H9 (cell line): ENCODE measurements around the gene GNMT. TPM values are rescaled to one million over a fixed set of nuclear protein-coding genes. Genes with fewer than 3 reads are reported as not detected.

ENCODE experiments used
- DNase-seq: peaks from one replicate; pipeline ENCODE4 v3.0.0-alpha.2; 2017
- H2AFZ ChIP-seq: one replicate; pipeline ENCODE4 v1.6.1; 2013; ENCODE audit warnings: mild to moderate bottlenecking, low read length, control low read depth, moderate library complexity
- H2AK5ac ChIP-seq: 2 replicates; pipeline ENCODE4 v1.6.1; 2013; ENCODE audit warnings: low read length, control low read depth, mixed read lengths; ENCODE audit not compliant: insufficient read length
- H2BK120ac ChIP-seq: one replicate; pipeline ENCODE4 v1.6.1; 2013; ENCODE audit warnings: low read depth, mild to moderate bottlenecking, low read length, control low read depth, inconsistent platforms; ENCODE audit not compliant: poor library complexity, severe bottlenecking
- H2BK12ac ChIP-seq: 2 replicates; pipeline ENCODE4 v1.6.1; 2013; ENCODE audit warnings: low read length, control low read depth, mixed read lengths, low read depth; ENCODE audit not compliant: insufficient read length
- H2BK15ac ChIP-seq: 2 replicates; pipeline ENCODE4 v1.6.1; 2013; ENCODE audit warnings: low read depth, low read length, control low read depth
- H2BK20ac ChIP-seq: one replicate; pipeline ENCODE4 v1.6.1; 2013; ENCODE audit warnings: low read depth, mild to moderate bottlenecking, low read length, control low read depth, inconsistent platforms; ENCODE audit not compliant: poor library complexity, severe bottlenecking
- H2BK5ac ChIP-seq: 2 replicates; pipeline ENCODE4 v1.6.1; 2013; ENCODE audit warnings: low read length, control low read depth, mixed read lengths; ENCODE audit not compliant: insufficient read length
- H3K14ac ChIP-seq: 2 replicates; pipeline ENCODE4 v1.6.1; 2013; ENCODE audit warnings: low read length, control low read depth; ENCODE audit not compliant: insufficient read depth
- H3K18ac ChIP-seq: 2 replicates; pipeline ENCODE4 v1.6.1; 2013; ENCODE audit warnings: low read depth, mild to moderate bottlenecking, mixed read lengths, low read length, control low read depth; ENCODE audit not compliant: insufficient read length
- H3K23ac ChIP-seq: 2 replicates; pipeline ENCODE4 v1.6.1; 2013; ENCODE audit warnings: low read length, control low read depth, mixed read lengths, low read depth; ENCODE audit not compliant: insufficient read length
- H3K23me2 ChIP-seq: 2 replicates; pipeline ENCODE4 v1.6.1; 2013; ENCODE audit warnings: low read depth, mild to moderate bottlenecking, mixed read lengths, low read length, control low read depth; ENCODE audit not compliant: insufficient read length, poor library complexity, severe bottlenecking
- H3K27ac ChIP-seq: 2 replicates; pipeline ENCODE4 v1.5.1; 2013; ENCODE audit warnings: low read length, control low read depth, mixed read lengths, low read depth; ENCODE audit not compliant: insufficient read length
- H3K27me3 ChIP-seq: 2 replicates; pipeline ENCODE4 v1.6.1; 2013; ENCODE audit warnings: low read length, control low read depth, inconsistent platforms; ENCODE audit not compliant: insufficient read depth
- H3K4ac ChIP-seq: 2 replicates; pipeline ENCODE4 v1.6.1; 2013; ENCODE audit warnings: low read depth, mild to moderate bottlenecking, control low read depth, inconsistent platforms, low read length, moderate library complexity
- H3K4me1 ChIP-seq: 2 replicates; pipeline ENCODE4 v1.6.1; 2013; ENCODE audit warnings: low read length, control low read depth, inconsistent platforms; ENCODE audit not compliant: insufficient read depth
- H3K4me2 ChIP-seq: 2 replicates; pipeline ENCODE4 v1.6.1; 2013; ENCODE audit warnings: low read length, control low read depth, mixed read lengths; ENCODE audit not compliant: insufficient read length, insufficient read depth
- H3K56ac ChIP-seq: 2 replicates; pipeline ENCODE4 v1.6.1; 2013; ENCODE audit warnings: low read depth, mild to moderate bottlenecking, mixed read lengths, low read length, control low read depth; ENCODE audit not compliant: insufficient read length
- H3K79me1 ChIP-seq: 2 replicates; pipeline ENCODE4 v1.6.1; 2013; ENCODE audit warnings: low read depth, mild to moderate bottlenecking, moderate library complexity, low read length, control low read depth, inconsistent platforms; ENCODE audit not compliant: insufficient read depth, poor library complexity, severe bottlenecking
- H3K79me2 ChIP-seq: 2 replicates; pipeline ENCODE4 v1.6.1; 2013; ENCODE audit warnings: low read length, control low read depth, inconsistent platforms; ENCODE audit not compliant: insufficient read depth
- H3K9ac ChIP-seq: 2 replicates; pipeline ENCODE4 v1.6.1; 2013; ENCODE audit warnings: low read length, control low read depth, mixed read lengths; ENCODE audit not compliant: insufficient read length; ENCODE audit errors: extremely low read depth
- H3K9me3 ChIP-seq: one replicate; pipeline ENCODE4 v1.6.1; 2013; ENCODE audit warnings: low read depth, low read length, inconsistent platforms; ENCODE audit not compliant: control insufficient read depth
- H3T11ph ChIP-seq: one replicate; pipeline ENCODE4 v1.6.1; 2013; ENCODE audit warnings: mild to moderate bottlenecking, low read length, control low read depth, inconsistent platforms
- H4K20me1 ChIP-seq: one replicate; pipeline ENCODE4 v1.6.1; 2013; ENCODE audit not compliant: control insufficient read depth, insufficient read length, insufficient read depth
- H4K5ac ChIP-seq: 2 replicates; pipeline ENCODE4 v1.6.1; 2013; ENCODE audit warnings: low read depth, mild to moderate bottlenecking, mixed read lengths, low read length, control low read depth; ENCODE audit not compliant: insufficient read length
- H4K8ac ChIP-seq: replicated peaks from 2 replicates; pipeline ENCODE4 v1.6.1; 2013; ENCODE audit warnings: low read length, control low read depth, mixed read lengths, low read depth; ENCODE audit not compliant: insufficient read length
- H4K91ac ChIP-seq: 2 replicates; pipeline ENCODE4 v1.6.1; 2013; ENCODE audit warnings: low read depth, mild to moderate bottlenecking, moderate library complexity, mixed read lengths, low read length, control low read depth; ENCODE audit not compliant: insufficient read length
- H3K27ac Mint-ChIP-seq, 3 experiments: 2 replicates in 2 of 3; 3 replicates in 1 of 3; pipeline ENCODE4 v1.8.0; 2020 to 2021; ENCODE audit warnings: mixed read lengths in 3 of 3, mild to moderate bottlenecking in 1 of 3, moderate library complexity in 1 of 3
- H3K27me3 Mint-ChIP-seq: 2 replicates; pipeline ENCODE4 v1.8.0; 2021; ENCODE audit warnings: low read depth, mild to moderate bottlenecking, moderate library complexity, mixed read lengths
- H3K36me3 Mint-ChIP-seq, 3 experiments: 2 replicates in 2 of 3; 3 replicates in 1 of 3; pipeline ENCODE4 v1.8.0; 2020 to 2021; ENCODE audit warnings: low read depth in 3 of 3, mixed read lengths in 3 of 3; ENCODE audit not compliant: insufficient read depth in 1 of 3
- H3K4me1 Mint-ChIP-seq, 2 experiments: 2 replicates each; pipeline ENCODE4 v1.8.0; 2020; ENCODE audit warnings: mixed read lengths in 2 of 2
- H3K4me3 Mint-ChIP-seq, 2 experiments: 2 replicates in 1 of 2; 3 replicates in 1 of 2; pipeline ENCODE4 v1.8.0; 2020 to 2021; ENCODE audit warnings: mild to moderate bottlenecking in 2 of 2, mixed read lengths in 2 of 2, moderate library complexity in 1 of 2
- H3K9me3 Mint-ChIP-seq, 2 experiments: 2 replicates in 1 of 2; 3 replicates in 1 of 2; pipeline ENCODE4 v1.8.0; 2020; ENCODE audit warnings: mild to moderate bottlenecking in 2 of 2, mixed read lengths in 2 of 2, moderate library complexity in 1 of 2
- WGBS: extraction: QIAGEN DNeasy Blood & Tissue Kit; methylation state at CpG from one replicate; pipeline ENCODE4 v1.1.7; 2013; ENCODE audit warnings: missing lambda C conversion rate, low lambda C conversion rate, mixed read lengths; ENCODE audit not compliant: insufficient read length; ENCODE audit errors: extremely low coverage; 5-methylcytosine and 5-hydroxymethylcytosine counted together
- total RNA-seq: library from RNA; stranded (reverse); gene quantifications from 2 replicates; pipeline ENCODE4 v1.2.1, GENCODE V29; 2021
- TF ChIP-seq, protein P1 (sequence below): fragments of 200-600 bp; sonication (generic); conservative IDR thresholded peaks from 3 replicates; pipeline ENCODE4 v1.8.0; 2021; ENCODE audit warnings: antibody characterized with exemption, mild to moderate bottlenecking

GNMT gene
- total RNA-seq, 1 experiment from 2014 or later: 1.1 TPM

DNA sequence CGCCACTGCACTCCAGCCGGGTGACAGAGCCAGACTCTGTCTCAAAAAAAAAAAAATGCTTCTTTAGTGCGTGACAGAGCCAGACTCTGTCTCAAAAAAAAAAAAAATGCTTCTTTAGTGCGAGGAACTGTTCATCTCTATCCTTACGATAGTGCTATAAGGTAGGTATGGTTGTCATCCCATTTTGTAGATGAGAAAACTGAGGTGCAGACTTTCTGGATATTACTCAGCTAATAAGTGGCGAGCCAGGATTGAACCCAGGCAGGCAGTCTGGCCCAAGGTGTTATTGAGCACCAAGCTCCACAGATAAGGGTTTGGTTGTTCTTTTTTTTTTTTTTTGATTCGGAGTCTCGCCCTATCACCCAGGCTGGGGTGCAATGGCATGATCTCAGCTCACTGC lies 41.3 kb downstream of the GNMT start:
- no peak overlapping the region for H2BK15ac ChIP-seq
- no peak overlapping the region for H2BK20ac ChIP-seq
- no peak overlapping the region for H3K56ac ChIP-seq
- H3K9ac ChIP-seq: no peak overlapping the region
- no peak overlapping the region for H4K5ac ChIP-seq
- no peak overlapping the region for H3T11ph ChIP-seq
- H3K79me1 ChIP-seq: no peaks in the 10 kb centered on the region
- no peak overlapping the region for H3K23ac ChIP-seq
- H4K8ac ChIP-seq: no peak overlapping the region
- no peaks in the 10 kb centered on the region for H4K20me1 ChIP-seq
- no peak overlapping the region for H2BK12ac ChIP-seq
- WGBS: no CpG with 5 or more reads among the region's 8 CpGs
- no peak overlapping the region for H3K14ac ChIP-seq
- H3K27me3 ChIP-seq: no peaks in the 10 kb centered on the region
- H2BK5ac ChIP-seq: no peak overlapping the region
- peaks cover 4 to 11% of the 10 kb centered on the region in 2 experiments; a peak in 3 of 4 replicates for H3K4me1 Mint-ChIP-seq
- no peaks in the 10 kb centered on the region for H3K79me2 ChIP-seq
- H3K4ac ChIP-seq: no peak overlapping the region
- H3K18ac ChIP-seq: no peak overlapping the region
- no peaks in the 10 kb centered on the region for H3K9me3 ChIP-seq
- no peak overlapping the region for H3K27ac Mint-ChIP-seq
- H2BK120ac ChIP-seq: no peak overlapping the region
- no peak for DNase-seq
- H3K27ac ChIP-seq: no peak overlapping the region
- no peak overlapping the region for H4K91ac ChIP-seq
- H2AK5ac ChIP-seq: no peak overlapping the region
- no peaks in the 10 kb centered on the region for H3K27me3 Mint-ChIP-seq
- H3K4me3 Mint-ChIP-seq: no peak overlapping the region
- no peak overlapping the region for H3K4me2 ChIP-seq
- H2AFZ ChIP-seq: no peak overlapping the region
- peaks cover 2 to 29% (median 14%) of the 10 kb centered on the region in 3 experiments; a peak in 6 of 7 replicates for H3K36me3 Mint-ChIP-seq
- TF ChIP-seq, protein P1, sequence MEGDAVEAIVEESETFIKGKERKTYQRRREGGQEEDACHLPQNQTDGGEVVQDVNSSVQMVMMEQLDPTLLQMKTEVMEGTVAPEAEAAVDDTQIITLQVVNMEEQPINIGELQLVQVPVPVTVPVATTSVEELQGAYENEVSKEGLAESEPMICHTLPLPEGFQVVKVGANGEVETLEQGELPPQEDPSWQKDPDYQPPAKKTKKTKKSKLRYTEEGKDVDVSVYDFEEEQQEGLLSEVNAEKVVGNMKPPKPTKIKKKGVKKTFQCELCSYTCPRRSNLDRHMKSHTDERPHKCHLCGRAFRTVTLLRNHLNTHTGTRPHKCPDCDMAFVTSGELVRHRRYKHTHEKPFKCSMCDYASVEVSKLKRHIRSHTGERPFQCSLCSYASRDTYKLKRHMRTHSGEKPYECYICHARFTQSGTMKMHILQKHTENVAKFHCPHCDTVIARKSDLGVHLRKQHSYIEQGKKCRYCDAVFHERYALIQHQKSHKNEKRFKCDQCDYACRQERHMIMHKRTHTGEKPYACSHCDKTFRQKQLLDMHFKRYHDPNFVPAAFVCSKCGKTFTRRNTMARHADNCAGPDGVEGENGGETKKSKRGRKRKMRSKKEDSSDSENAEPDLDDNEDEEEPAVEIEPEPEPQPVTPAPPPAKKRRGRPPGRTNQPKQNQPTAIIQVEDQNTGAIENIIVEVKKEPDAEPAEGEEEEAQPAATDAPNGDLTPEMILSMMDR: no peak
- no peaks in the 10 kb centered on the region for H3K4me1 ChIP-seq
- H3K23me2 ChIP-seq: no peaks in the 10 kb centered on the region
- no peaks in the 10 kb centered on the region for H3K9me3 Mint-ChIP-seq
